Eye (tissue), 1 donor: ENCODE measurements around the gene DDR1.
"Not testable (repeated sequence)": the region's sequence is repeated elsewhere in the genome, so short reads cannot be mapped to it uniquely, and the experiment has no call there.

Experiments
- DNase-seq: peaks from one replicate; pipeline ENCODE4 v3.0.0-alpha.2; 2015

Gene DDR1

DNA sequence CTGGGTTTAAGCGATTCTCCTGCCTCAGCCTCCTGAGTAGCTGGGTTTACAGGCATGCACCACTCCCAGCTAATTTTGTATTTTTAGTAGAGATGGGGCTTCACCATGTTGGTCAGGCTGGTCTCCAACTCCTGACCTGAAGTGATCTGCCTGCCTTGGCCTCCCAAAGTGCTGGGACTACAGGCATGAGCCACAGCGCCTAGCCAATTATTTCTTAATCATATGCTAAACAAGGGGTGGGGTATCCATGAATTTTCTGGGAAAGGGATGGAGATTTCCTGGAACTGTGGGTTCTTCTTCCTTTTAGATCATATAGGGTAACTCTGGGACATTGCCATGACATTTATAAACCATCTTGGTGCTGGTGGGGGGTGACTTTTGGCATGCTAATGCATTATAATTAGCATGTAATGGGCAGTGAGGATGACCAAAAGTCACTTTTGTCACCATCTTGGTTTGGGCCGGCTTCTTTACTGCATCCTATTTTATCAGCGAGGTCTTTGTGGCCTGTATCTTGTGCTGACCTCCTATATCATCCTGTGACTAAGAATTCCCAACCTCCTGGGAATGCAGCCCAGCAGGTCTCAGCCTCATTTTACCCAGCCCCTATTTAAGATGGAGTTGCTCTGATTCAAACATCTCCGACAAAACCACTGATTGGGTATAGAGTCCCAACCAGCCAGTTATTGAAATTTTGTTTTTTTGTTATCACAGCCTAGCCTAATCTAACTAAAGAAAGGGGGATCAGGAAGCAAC, 29.9 kb upstream of the DDR1 start:
- DNase-seq = no peak

DNA sequence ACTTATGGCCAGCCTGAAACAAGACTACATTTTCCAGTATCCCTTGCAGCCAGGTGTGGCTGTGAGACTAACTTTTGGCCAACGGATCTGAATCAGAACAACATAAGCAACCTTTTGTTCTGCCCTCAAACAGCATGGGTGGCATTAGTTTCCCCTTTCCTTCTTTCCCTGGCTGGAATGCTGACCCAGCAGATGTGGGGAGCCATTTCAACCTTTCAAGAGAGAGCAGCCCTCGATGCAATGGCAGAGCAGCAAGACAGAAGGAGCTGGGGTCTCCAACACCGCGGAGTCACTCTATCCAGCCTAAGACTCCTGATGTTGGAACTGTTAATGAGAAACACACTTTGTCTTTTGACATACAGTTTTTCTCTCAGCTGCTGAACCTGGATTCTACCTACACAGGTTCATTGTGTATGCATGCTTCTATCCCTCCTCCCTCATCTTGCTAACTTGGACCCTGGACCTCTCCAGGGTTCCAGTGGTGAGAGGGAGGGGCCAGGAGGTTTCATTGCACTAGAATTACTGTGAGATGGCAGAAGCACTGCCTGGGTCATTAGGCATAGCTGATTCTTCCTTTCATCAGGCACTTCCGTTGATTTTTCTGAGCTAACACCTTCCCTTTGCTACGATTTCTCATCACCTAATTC, 28.8 kb upstream of the DDR1 start:
- DNase-seq = no peak

DNA sequence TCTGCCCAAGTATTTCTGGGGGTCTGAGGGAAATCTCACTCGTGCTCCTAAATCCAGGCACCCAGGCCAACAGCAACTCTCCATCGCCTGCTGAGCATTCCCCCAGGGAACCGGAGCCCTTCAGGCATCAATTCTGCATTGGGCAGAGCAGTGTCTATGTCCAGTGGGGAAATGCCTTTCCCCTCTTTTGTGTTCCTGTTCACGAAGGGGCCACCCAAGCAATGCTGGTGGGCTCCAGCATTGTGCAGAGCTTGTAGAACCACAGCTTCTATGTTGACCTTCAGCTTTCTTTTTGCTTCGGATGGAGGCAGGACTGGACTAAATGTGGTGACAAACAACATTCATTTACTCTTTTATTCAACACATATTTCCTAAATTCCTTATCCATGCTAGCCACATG, 27.2 kb upstream of the DDR1 start:
- no peak for DNase-seq

DNA sequence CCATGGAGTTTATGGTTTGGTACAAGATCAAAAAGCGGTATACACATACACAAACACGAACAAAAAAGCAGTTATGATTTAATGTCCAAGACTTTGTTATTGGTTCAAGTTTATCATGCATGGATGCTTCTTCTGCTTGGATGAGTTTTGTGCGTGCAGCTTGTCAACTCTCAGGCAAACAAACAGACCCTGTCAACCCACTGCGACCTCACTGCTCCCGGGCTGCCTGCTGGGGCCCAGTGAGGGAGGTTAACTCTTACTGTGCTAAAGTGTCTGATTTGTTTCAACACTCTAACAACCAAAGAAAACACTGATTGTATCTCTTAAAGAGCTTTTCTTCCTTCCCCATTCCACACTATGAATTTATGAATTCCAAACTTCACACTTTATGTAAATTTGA, 26.8 kb upstream of the DDR1 start:
- peak; percentile 95 for DNase-seq

GRCh38 chr6:30859726-30860125, 24.6 kb upstream of the DDR1 start:
- DNase-seq = not testable (repeated sequence)

- no peak for DNase-seq
Measured at GRCh38 chr6:30861257-30862048, 22.9 kb upstream of the DDR1 start.

DNA sequence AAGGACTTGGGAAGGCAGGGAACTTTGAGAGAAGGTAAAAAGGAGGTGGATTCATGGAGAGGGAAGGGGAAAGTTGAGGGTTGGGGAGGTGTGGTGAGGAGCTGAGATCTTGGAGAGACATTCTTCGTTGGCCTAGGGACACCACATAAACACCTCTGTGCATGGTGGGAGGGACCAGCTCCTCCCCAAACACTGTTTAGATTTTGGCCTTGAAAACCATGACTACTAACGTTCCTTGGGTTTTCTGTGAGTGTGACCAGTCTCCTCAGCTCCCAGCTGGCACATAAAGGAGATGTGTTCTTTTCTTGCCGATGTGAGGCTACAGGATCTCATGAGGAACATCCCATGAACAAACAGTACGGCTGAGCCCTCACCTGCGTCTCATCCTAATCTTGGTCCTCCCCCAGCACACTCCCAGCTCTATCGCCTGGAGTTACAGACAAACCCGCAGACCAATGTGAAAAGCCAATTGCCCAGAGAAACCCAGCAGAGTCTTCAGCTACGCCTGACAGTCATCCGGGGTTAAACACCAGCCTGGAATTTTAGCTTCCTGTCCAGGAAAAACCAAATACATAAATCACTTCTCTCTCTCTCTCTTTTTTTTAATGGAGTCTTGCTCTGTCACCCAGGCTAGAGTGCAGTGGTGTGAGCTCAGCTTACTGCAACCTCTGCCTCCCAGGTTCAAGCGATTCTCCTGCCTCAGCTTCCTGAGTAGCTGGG, 22.0 kb upstream of the DDR1 start:
- DNase-seq = no peak

DNA sequence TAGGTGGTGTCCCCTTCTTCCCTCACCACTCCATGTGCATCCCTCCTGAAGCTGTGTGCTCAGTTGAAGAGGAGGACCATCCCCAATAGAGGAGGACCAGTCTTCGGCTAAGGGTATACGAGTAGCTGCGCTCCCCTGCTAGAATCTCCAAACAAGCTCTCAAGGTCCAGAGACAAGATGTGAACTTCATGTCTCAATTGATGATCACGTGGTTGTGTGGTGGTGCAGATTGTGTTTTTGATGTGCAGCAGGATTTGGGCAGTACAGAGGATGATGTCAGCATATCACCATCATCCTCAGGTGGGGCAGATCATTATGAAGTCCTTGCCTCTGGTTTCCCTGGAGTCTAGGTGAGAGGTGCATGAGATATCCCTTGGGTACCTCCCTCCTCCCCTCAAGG, 20.0 kb upstream of the DDR1 start:
- no peak for DNase-seq

DNA sequence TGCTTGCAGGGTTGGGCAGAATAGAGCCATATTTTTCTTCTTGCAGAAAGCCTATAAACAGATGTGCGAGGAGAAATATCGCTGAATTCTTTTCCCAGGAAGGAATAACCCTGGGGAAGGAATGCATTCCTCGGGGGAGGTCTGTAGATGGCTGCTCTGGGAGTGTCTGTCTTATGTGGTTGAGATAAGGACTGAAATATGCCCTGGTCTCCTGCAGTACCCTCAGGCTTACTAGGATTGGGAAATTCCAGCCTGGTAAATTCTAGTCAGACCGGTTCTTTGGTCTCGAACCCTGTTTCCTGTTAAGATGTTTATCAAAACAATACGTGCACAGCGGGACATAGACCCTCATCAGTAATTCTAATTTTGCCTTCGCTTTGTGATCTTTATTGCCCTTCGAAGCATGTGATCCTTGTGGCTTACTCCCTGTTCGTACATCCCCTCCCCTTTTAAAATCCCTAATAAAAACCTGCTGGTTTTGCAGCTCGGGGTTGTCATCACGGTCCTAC, 15.0 kb upstream of the DDR1 start:
- DNase-seq = not testable (repeated sequence)

DNA sequence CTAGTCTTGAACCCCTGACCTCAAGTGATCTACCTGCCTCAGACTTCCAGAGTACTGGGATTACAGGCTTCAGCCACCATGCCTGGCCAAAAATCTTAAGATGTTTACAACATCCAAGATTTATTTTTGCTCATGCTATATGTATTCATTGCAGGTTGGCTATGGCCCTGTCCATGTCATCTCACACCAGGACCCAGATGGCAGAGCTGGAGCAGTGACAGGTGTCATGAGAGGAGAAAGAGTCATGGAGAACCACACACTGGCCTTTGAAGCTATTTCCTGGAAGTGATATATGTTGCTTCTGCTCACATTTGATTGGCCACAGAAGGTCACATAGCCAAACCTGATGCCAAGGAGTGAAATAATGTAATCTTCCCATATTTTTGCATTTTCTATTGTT, 13.8 kb upstream of the DDR1 start:
- DNase-seq = no peak

DNA sequence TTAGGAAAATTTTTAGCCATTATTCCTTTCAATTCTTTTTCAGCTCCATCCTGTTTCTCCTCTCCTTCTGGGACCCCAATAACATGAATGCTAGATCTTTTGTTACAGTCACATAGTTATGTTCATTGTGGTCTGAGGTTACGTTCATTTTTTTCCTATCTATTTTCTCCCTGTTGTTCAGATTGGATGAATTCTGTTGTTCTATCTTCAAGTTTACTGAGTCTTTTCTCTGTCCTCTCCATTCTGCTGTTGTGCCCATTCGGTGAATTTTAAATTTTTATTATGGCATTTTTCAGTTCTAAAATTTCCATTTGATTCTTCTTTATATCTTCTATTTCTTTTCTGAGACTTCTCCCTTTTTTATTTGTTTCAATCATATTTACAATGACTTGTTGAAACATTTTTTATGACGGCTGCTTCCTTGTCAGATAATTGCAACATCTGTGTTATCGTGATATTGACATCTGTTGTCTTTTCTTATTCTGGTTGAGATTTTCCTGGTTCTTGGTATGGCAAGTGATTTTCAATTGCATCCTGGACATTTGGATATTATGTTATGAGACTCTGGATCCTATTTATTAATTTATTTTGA, 12.6 kb upstream of the DDR1 start:
- no peak for DNase-seq

DNA sequence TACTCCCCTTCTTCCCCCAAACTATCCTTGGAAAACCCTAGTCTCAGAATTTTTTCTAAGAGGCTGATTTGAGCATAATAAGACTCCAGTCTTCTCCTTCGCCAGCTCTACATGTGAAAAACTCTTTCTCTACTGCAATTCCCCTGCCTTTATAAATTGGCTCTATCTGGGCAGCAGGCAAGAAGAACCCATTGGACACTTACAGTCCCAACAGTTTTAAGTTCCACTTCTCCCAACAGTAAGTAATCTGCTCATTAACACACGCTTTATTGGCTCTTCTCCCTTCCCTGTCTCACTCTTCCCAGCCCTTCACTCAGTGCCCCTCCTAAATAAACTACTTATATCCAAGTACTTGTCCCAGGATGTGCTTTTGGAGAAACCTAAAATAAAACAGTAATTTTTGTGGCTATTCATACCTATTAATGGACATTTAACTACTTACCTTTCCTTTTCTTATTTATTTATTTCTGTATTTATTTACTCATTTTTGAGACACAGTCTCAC, 11.1 kb upstream of the DDR1 start:
- DNase-seq = no peak

- not testable (repeated sequence) for DNase-seq
Measured at GRCh38 chr6:30873795-30874194, 10.5 kb upstream of the DDR1 start.

GRCh38 chr6:30875244-30876038, 8.9 kb upstream of the DDR1 start:
- DNase-seq = no peak

DNA sequence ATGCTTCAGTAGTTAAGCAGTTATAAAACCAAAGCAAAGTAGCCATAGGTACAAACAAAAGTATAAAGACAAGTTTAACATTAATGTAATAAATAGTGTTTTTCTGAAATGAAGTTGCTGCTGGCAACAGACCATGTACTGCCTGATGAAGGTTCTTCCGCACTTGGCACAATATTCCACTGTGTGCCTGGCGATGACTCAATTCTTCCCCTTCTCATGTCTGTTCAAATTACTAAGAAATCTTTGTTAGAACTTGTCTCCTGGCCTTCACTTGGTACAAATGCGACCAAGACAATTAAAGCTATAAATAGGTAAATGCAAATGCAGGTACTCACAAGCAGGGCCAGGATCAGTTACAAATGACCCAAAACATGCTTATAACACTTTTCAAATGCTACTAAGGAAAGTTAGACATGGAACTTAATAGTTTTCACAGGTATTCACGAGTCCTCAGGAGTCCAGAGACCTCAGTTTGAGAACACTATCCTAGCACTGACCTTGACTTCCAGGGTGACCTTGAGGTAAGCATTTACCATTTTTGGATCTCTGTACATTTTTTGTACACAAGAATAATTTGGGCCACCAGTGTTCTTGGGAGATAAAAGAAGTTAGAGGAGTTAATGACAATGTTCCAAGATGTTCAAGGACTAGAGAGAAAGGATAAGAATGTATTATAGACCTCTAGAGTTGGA, 8.1 kb upstream of the DDR1 start:
- peak; percentile 26 for DNase-seq

DNA sequence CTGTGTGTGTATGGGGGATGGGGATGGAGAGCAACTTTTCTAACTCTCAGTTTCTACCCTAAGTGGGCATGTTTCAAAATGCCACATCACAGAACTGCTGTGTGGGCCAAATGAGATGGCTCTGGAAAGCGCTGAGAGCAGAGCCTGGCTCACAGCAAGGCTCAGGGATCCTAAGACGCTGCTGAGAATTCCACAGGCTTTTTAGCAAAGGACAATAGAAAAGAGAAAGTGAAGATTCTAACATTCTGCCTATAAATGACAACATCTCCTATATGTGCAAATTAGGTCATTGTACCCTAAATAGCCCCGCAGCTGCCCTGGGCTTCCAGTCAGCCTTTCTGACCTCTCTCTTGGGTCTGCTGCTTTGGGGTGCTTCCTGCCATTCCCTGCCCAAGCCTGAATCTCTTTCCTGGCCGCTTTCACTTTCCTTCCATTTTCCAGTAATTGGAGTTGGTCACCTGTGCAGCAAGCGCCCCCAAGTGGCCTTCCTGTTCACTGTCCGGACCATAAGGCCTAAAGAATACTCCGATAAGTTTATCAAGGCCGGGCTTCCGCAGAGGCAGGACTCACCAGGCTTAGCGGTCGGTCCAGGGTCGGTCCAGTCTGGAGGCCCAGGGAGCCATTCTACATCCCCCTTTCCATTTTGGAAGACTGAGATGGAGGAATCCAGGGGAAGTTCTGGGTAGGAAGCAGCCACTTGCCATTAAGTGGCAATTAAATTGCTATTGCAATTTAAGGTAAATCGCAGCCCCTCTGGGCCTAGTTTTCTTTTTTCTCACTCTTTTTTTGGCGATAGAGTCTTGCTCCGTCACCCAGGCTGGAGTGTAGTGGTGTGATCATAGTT, 6.7 kb upstream of the DDR1 start:
- peak; percentile 96 for DNase-seq

DNA sequence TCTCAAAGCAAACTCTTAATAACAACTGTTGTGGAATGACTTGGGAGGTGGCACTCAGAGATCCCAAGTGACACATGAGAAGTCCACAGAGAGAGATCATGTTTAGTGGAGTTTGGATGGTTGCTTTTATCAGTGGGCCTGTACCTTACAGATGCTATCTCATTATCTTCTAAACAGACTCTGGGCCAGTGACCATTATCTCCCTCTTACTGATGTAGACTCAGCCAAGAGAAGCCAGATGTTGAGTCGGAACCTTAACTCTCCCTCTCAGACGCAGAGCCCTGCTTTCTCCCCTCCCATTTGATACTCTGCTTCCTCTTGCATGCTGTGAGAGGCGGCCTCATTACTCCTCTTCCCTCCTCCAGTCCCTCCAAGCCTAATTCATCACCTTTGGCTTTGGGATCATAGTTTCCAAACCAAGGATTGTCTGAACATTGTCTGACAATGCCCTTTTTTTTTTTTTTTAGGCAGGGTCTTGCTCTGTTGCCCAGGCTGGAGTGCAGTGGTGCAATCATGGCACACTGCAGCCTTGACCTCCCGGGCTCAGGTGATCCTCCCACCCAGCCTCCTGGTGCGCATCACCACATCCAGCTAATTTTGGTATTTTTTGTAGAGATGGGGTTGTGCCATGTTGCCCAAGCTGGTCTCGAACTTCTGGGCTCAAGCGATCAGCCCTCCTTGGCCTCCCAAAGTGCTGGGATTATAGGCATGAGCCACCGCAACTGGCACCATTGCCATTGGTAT, 4.5 kb upstream of the DDR1 start:
- peak; percentile 39 for DNase-seq

- DNase-seq = peak; percentile 96
Measured at GRCh38 chr6:30880698-30881252, 3.5 kb upstream of the DDR1 start.
